ENCODE data around the gene PRPF6.
"Not testable (repeated sequence)": the region's sequence is repeated elsewhere in the genome, so short reads cannot be mapped to it uniquely, and the experiment has no call there.

PRPF6 gene

DNA sequence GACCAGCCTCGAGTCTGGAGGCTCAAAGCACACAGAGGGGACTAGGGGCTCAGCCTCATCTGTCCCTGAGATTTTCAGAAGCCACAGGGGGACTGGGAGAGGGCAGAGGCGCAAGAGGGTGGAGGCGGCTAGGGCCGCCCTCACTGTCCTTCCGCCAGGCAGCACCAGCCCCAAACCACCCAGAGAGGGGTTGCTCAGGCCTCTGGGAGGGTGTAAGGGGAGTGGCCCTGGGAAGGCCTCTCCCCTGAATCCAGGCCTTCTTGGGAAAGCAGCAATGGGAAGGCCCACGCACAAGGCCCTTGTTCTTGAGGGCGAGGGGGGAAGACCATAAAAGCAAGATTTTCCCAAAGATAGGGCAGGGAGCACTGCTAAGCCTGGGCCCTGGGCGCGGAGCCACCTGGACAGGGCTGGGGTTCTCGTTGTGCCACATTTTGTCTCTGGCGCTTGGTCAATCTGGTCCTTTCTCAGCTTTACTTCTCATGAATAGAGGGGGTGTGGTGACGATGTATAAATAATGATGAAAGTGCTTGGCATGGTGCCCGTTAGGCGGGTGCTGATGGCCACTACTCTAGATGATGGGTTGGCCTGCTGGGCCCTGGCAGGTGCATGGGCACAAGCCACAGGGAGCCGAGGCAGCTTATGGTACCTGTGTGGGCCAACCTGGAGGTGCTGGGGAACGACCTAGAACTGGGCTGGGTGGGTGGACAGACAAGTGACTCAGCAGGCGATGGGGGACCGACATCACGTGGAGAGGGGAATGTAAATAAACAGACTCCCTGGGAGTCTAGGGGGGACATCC, 6.3 kb upstream of the PRPF6 start:
- H3K4me3 ChIP-seq (ENCODE audit: low read length, poor library complexity, severe bottlenecking): no peak overlapping the region

DNA sequence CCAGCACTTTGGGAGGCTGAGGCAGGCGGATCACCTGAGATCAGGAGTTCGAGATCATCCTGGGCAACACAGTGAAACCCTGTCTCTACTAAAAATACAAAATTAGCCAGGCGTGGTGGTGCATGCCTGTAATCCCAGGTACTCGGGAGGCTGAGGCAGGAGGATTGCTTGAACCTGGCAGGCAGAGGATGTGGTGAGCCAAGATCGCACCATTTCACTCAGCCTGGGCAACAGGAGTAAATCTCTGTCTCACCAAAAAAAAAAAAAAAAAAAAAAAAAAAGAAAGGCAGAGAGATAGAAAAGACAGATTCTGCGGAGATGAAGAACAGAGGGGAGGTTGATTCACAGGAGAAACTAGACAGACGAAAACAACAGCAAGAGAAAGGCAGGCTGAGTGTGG, 4.4 kb upstream of the PRPF6 start:
- H3F3A ChIP-seq (ENCODE audit: low read depth); H3K36me3 ChIP-seq (ENCODE audit: insufficient read depth, low read length); H2AFZ ChIP-seq (ENCODE audit: low read length); H3K4me3 ChIP-seq (ENCODE audit: low read length, poor library complexity, severe bottlenecking); H3K9ac ChIP-seq (ENCODE audit: low read depth, low read length, poor library complexity, severe bottlenecking); H4K20me1 ChIP-seq (ENCODE audit: insufficient read depth, low read length, poor library complexity, severe bottlenecking); H3K9me2 ChIP-seq (replicated peaks; ENCODE audit: low read depth, low read length); H3K9me3 ChIP-seq (ENCODE audit: insufficient read depth, low read depth, low read length); H3K27me3 ChIP-seq (ENCODE audit: insufficient read depth, low read length, poor library complexity, severe bottlenecking); H3K4me2 ChIP-seq (ENCODE audit: low read depth, low read length, poor library complexity, severe bottlenecking): not testable (repeated sequence)
- Histone ChIP-seq H3K4me1 (ENCODE audit: insufficient read depth, low read length, poor library complexity, severe bottlenecking) (peaks cover 30% of the 10 kb centered on the region), H3K79me2 (ENCODE audit: insufficient read depth, low read length) (peaks cover 12% of the 10 kb centered on the region; the same call in 1 of the 2 replicates)

More for the DNA sequence above, 6.3 kb upstream of the PRPF6 start:
- Histone ChIP-seq H2AFZ (ENCODE audit: low read length) (no peak overlapping the region), H3K4me1 (ENCODE audit: insufficient read depth, low read length, poor library complexity, severe bottlenecking) (peaks cover 24% of the 10 kb centered on the region), H4K20me1 (ENCODE audit: insufficient read depth, low read length, poor library complexity, severe bottlenecking) (no peaks in the 10 kb centered on the region), H3K79me2 (ENCODE audit: insufficient read depth, low read length) (0 out of 2 replicates have a peak, but pooled peaks cover 6% of the 10 kb centered on the region), H3K27me3 (ENCODE audit: insufficient read depth, low read length, poor library complexity, severe bottlenecking) (no peaks in the 10 kb centered on the region), H3K9me3 (ENCODE audit: insufficient read depth, low read depth, low read length) (no peaks in the 10 kb centered on the region), H3K9ac (ENCODE audit: low read depth, low read length, poor library complexity, severe bottlenecking) (no peak overlapping the region), H3K36me3 (ENCODE audit: insufficient read depth, low read length) (no peaks in the 10 kb centered on the region), H3K9me2 (replicated peaks; ENCODE audit: low read depth, low read length) (no peaks in the 10 kb centered on the region), H3K4me2 (ENCODE audit: low read depth, low read length, poor library complexity, severe bottlenecking) (no peak overlapping the region), H3F3A (ENCODE audit: low read depth) (no peaks in the 10 kb centered on the region)
- TF ChIP-seq EZH2phosphoT487 (IDR thresholded peaks at IDR 0.05; ENCODE audit: borderline replicate concordance): no peak
- TF ChIP-seq, protein P1, sequence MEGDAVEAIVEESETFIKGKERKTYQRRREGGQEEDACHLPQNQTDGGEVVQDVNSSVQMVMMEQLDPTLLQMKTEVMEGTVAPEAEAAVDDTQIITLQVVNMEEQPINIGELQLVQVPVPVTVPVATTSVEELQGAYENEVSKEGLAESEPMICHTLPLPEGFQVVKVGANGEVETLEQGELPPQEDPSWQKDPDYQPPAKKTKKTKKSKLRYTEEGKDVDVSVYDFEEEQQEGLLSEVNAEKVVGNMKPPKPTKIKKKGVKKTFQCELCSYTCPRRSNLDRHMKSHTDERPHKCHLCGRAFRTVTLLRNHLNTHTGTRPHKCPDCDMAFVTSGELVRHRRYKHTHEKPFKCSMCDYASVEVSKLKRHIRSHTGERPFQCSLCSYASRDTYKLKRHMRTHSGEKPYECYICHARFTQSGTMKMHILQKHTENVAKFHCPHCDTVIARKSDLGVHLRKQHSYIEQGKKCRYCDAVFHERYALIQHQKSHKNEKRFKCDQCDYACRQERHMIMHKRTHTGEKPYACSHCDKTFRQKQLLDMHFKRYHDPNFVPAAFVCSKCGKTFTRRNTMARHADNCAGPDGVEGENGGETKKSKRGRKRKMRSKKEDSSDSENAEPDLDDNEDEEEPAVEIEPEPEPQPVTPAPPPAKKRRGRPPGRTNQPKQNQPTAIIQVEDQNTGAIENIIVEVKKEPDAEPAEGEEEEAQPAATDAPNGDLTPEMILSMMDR (conservative IDR thresholded peaks at IDR 0.05; ENCODE audit: low read length): no peak

DNA sequence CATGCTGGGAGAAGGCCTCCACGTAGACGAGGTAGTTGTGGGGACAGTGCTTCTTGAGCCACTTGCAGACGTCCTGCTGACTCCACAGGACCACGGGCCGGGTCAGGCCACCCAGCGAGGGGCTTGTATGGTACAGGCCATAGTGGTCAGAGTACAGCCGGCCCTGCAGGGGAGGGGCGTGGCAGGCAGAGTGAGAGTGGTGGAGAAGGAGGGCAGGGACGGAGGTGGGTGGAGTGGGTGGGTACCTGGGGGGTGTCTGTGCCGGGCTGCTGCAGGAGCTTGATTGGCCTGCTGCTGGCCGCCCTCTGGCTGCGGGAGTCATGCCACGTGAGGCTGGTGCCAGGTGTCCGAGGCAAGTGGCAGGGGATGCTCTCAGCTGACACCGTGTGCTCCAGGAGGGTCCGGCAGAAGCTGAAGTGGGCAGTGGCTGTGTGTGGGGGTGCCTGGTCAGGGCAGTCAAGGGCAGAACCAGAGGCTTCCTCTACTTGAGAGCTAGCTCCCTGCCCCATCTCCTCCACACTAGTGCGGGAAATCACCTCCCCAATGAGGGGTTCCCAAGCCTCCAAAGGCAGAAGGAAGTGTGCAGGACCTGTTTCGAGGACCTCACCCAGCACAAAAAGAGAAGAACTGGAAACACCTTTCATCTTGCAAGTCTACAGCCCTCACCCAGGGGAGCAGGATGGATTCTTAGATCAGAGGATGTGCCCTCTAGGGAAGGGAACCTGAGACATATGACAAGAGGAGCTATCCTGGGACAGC, 3.8 kb upstream of the PRPF6 start:
- Histone ChIP-seq H3K4me3 (ENCODE audit: low read length, poor library complexity, severe bottlenecking) (peak overlapping the region; percentile 90), H3K9me3 (ENCODE audit: insufficient read depth, low read depth, low read length) (no peaks in the 10 kb centered on the region), H3K9me2 (replicated peaks; ENCODE audit: low read depth, low read length) (no peaks in the 10 kb centered on the region), H3K4me1 (ENCODE audit: insufficient read depth, low read length, poor library complexity, severe bottlenecking) (peaks cover 33% of the 10 kb centered on the region), H3F3A (ENCODE audit: low read depth) (0 out of 2 replicates have a peak, but pooled peaks cover 7% of the 10 kb centered on the region), H4K20me1 (ENCODE audit: insufficient read depth, low read length, poor library complexity, severe bottlenecking) (peaks cover 4% of the 10 kb centered on the region), H3K36me3 (ENCODE audit: insufficient read depth, low read length) (no peaks in the 10 kb centered on the region), H3K27me3 (ENCODE audit: insufficient read depth, low read length, poor library complexity, severe bottlenecking) (no peaks in the 10 kb centered on the region), H3K9ac (ENCODE audit: low read depth, low read length, poor library complexity, severe bottlenecking) (no peak overlapping the region), H2AFZ (ENCODE audit: low read length) (no peak overlapping the region), H3K4me2 (ENCODE audit: low read depth, low read length, poor library complexity, severe bottlenecking) (peak overlapping the region; percentile 92), H3K79me2 (ENCODE audit: insufficient read depth, low read length) (peaks cover 18% of the 10 kb centered on the region)
- TF ChIP-seq, protein P1 (conservative IDR thresholded peaks at IDR 0.05; ENCODE audit: low read length): no peak
- TF ChIP-seq EZH2phosphoT487 (IDR thresholded peaks at IDR 0.05; ENCODE audit: borderline replicate concordance): no peak

Data from Loucy (cell line).